Spleen (tissue), 11 donors: ENCODE measurements around the gene IZUMO4. TPM values are rescaled to one million over a fixed set of nuclear protein-coding genes. Genes with fewer than 3 reads are reported as not detected.
A peak's percentile ranks its signal among the peaks of the same experiment; 100 is the strongest.

ENCODE experiments used
- DNase-seq: peaks from one replicate; pipeline ENCODE4 v3.0.0-alpha.2; 2020
- H3K27ac ChIP-seq, 8 donors: fragments of 200-600 bp; sonication (generic) in 7 of 8; 1 replicate in 4 of 8; 2 replicates in 4 of 8; pipeline versions ENCODE4 v1.5.0 to v1.8.0; 2016 to 2021; ENCODE audit warnings: inconsistent platforms in 4 of 8, mild to moderate bottlenecking in 4 of 8, moderate library complexity in 1 of 8
- H3K27me3 ChIP-seq, 7 donors: fragments of 200-600 bp; sonication (generic) in 6 of 7; replicated peaks in 1 of 7; 1 replicate in 4 of 7; 2 replicates in 3 of 7; pipeline versions ENCODE4 v1.5.0 to v1.8.0; 2016 to 2021; ENCODE audit warnings: inconsistent platforms in 3 of 7, mild to moderate bottlenecking in 1 of 7
- H3K36me3 ChIP-seq, 6 donors: fragments of 200-600 bp; sonication (generic) in 5 of 6; 1 replicate in 4 of 6; 2 replicates in 2 of 6; pipeline versions ENCODE4 v1.5.0 to v1.8.0; 2016 to 2021; ENCODE audit warnings: inconsistent platforms in 2 of 6
- H3K4me1 ChIP-seq, 6 donors: fragments of 200-600 bp; sonication (generic) in 5 of 6; 1 replicate in 3 of 6; 2 replicates in 3 of 6; pipeline versions ENCODE4 v1.5.0 to v1.8.0; 2016 to 2021; ENCODE audit warnings: inconsistent platforms in 3 of 6
- H3K4me3 ChIP-seq, 8 donors: fragments of 200-600 bp; sonication (generic) in 7 of 8; 1 replicate in 4 of 8; 2 replicates in 4 of 8; pipeline versions ENCODE4 v1.5.0 to v1.8.0; 2016 to 2021; ENCODE audit warnings: inconsistent platforms in 4 of 8, mild to moderate bottlenecking in 4 of 8, moderate library complexity in 2 of 8
- H3K9me3 ChIP-seq, 8 donors: fragments of 200-600 bp; sonication (generic) in 7 of 8; 1 replicate in 4 of 8; 2 replicates in 4 of 8; pipeline versions ENCODE4 v1.5.0 to v1.8.0; 2016 to 2021; ENCODE audit warnings: inconsistent platforms in 4 of 8
- CTCF ChIP-seq, 11 experiments: fragments of 200-600 bp in 7 of 11; fragments of 450-650 bp in 4 of 11; sonication (generic) in 4 of 11; IDR thresholded peaks in 8 of 11; conservative IDR thresholded peaks in 3 of 11; 1 replicate in 7 of 11; 2 replicates in 4 of 11; pipeline versions ENCODE4 v1.4.0 to v1.8.0; 2016 to 2021; ENCODE audit warnings: antibody characterized with exemption in 11 of 11, inconsistent platforms in 4 of 11, mild to moderate bottlenecking in 1 of 11
- POLR2A ChIP-seq, 3 donors: fragments of 450-650 bp; IDR thresholded peaks; one replicate each; pipeline ENCODE4 v1.5.1; 2017; ENCODE audit warnings: antibody characterized with exemption in 3 of 3, mild to moderate bottlenecking in 1 of 3
- POLR2AphosphoS5 ChIP-seq, 3 donors: sonication (generic); formaldehyde crosslinking; IDR thresholded peaks; one replicate each; pipeline ENCODE4 v1.5.1; 2017; ENCODE audit warnings: antibody characterized with exemption in 3 of 3
- WGBS, 5 donors: extraction: QIAGEN DNeasy Blood & Tissue Kit in 3 of 5; methylation state at CpG; one replicate each; pipeline versions ENCODE4 v1.1.5 to v1.1.7; 2013 to 2018; 5-methylcytosine and 5-hydroxymethylcytosine counted together
- intact Hi-C: fragments of 100-400 bp; cut with DNase I; formaldehyde crosslinking; loops from one replicate; pipeline ENCODE4 v1.15.0; 2023; ENCODE audit warnings: low total_unique reads
- polyA plus RNA-seq, 3 donors: library from polyadenylated mRNA; stranded (reverse); fragments of 200-250 nt; gene quantifications; one replicate each; pipeline ENCODE4 v1.2.1, GENCODE V29; 2013
- total RNA-seq, 7 donors: library from RNA; depleted of rRNA in 3 of 7; stranded (reverse); fragments of >200 nt in 3 of 7; fragmentation: NEBNext Ultra II Directional in 4 of 7; extraction: Animal tissue kit (Norgen Biotek cat#: 25700) in 4 of 7; gene quantifications; one replicate each; pipeline versions ENCODE4 v1.1.0 to v1.2.1, GENCODE V29; 2016 to 2021
- donor health status: healthy with polysubstance abuse.
- donor health status: DM: no; HTN: no; CAD: no; lungs with moderate emphysema.
- donor health status: DM: no; HTN: no; CAD: no.
- donor health status: Bipolar disorder and iron deficiency.
- donor health status: healthy.
- donor health status: DM: no; HTN: no; CAD: no.
- donor health status: DM: yes; HTN: yes; CAD: no.

Gene IZUMO4
- total and polyA plus RNA-seq, 10 donors: 1.9 to 25.9 (median 5.7) TPM

GRCh38 chr19:2112516-2113320 is 16.0 kb downstream of the IZUMO4 start:
- Histone ChIP-seq H3K27ac (peak overlapping the region in 2 of 8 donors; percentile 21 to 63), H3K27me3 (no peaks in the 10 kb centered on the region), H3K4me3 (no peak overlapping the region), H3K4me1 (peaks cover 0 to 16% (median 2%) of the 10 kb centered on the region in 6 donors), H3K9me3 (no peaks in the 10 kb centered on the region), H3K36me3 (peaks cover 5 to 100% (median 99%) of the 10 kb centered on the region in 6 donors)
- WGBS, 5 donors: 72 to 91% (median 83%) methylated on average over 15 to 23 of the region's 23 CpGs
- intact Hi-C loops: no loop called here
- TF ChIP-seq CTCF (IDR thresholded peaks at IDR 0.05 in 8 of 11, conservative IDR thresholded peaks at IDR 0.05 in 3 of 11): no peak
- TF ChIP-seq POLR2AphosphoS5 (IDR thresholded peaks at IDR 0.05): peak in 1 of 3 donors; percentile 61
- no peak for TF ChIP-seq POLR2A (IDR thresholded peaks at IDR 0.05)
- DNase-seq: no peak

- intact Hi-C loops: no loop called here
- Histone ChIP-seq H3K36me3 (peaks cover 5 to 100% (median 100%) of the 10 kb centered on the region in 6 donors), H3K27ac (peak overlapping the region in 1 of 8 donors; percentile 63), H3K9me3 (no peaks in the 10 kb centered on the region), H3K27me3 (no peaks in the 10 kb centered on the region), H3K4me1 (peaks cover 0 to 16% (median 2%) of the 10 kb centered on the region in 6 donors), H3K4me3 (no peak overlapping the region)
- TF ChIP-seq POLR2AphosphoS5 (IDR thresholded peaks at IDR 0.05) (peak in 1 of 3 donors; percentile 50), CTCF (IDR thresholded peaks at IDR 0.05 in 8 of 11, conservative IDR thresholded peaks at IDR 0.05 in 3 of 11) (no peak)
- WGBS, 5 donors: 87 to 96% (median 89%) methylated on average over 16 to 24 of the region's 24 CpGs
- no peak for DNase-seq
Observed at GRCh38 chr19:2113439-2114211, 16.9 kb downstream of the IZUMO4 start.

GRCh38 chr19:2114218-2114617 is 17.5 kb downstream of the IZUMO4 start:
- DNase-seq: no peak
- Histone ChIP-seq H3K4me1 (peaks cover 0 to 16% (median 2%) of the 10 kb centered on the region in 6 donors), H3K27me3 (no peaks in the 10 kb centered on the region), H3K27ac (no peak overlapping the region), H3K36me3 (peaks cover 5 to 100% (median 100%) of the 10 kb centered on the region in 6 donors), H3K9me3 (no peaks in the 10 kb centered on the region), H3K4me3 (no peak overlapping the region)
- WGBS, 5 donors: 90 to 96% (median 91%) methylated on average over 8 to 9 of the region's 9 CpGs
- intact Hi-C loops: no loop called here
- TF ChIP-seq CTCF (IDR thresholded peaks at IDR 0.05 in 8 of 11, conservative IDR thresholded peaks at IDR 0.05 in 3 of 11) (no peak), POLR2AphosphoS5 (IDR thresholded peaks at IDR 0.05) (no peak), POLR2A (IDR thresholded peaks at IDR 0.05) (no peak)

- peak in 1 of 3 donors; percentile 39 for TF ChIP-seq POLR2AphosphoS5 (IDR thresholded peaks at IDR 0.05)
- no peak for TF ChIP-seq POLR2A (IDR thresholded peaks at IDR 0.05)
- DNase-seq: no peak
- intact Hi-C loops: no loop called here
- WGBS, 5 donors: 88 to 96% (median 94%) methylated on average over 9 to 21 of the region's 21 CpGs
- Histone ChIP-seq H3K27me3 (no peaks in the 10 kb centered on the region), H3K9me3 (no peaks in the 10 kb centered on the region), H3K36me3 (peaks cover 5 to 100% (median 99%) of the 10 kb centered on the region in 6 donors), H3K4me1 (peaks cover 0 to 16% (median 2%) of the 10 kb centered on the region in 6 donors), H3K4me3 (no peak overlapping the region), H3K27ac (no peak overlapping the region)
Observed at GRCh38 chr19:2114821-2115220, 18.1 kb downstream of the IZUMO4 start.
